OCI-LY3 (cell line): Measurements from ENCODE around the gene SERINC2.

Source experiments
- CTCF ChIP-seq: fragments of 200-600, 300-600 bp; sonication (generic); IDR thresholded peaks from 2 replicates; pipeline ENCODE4 v1.5.1; 2014; ENCODE audit warnings: antibody characterized with exemption, low read length, low read depth
- EZH2phosphoT487 ChIP-seq: fragments of 200-600 bp; shearing (Covaris generic); IDR thresholded peaks from 2 replicates; pipeline ENCODE4 v1.6.1; 2018; ENCODE audit warnings: antibody characterized with exemption, mixed run types, low read depth

GRCh38 chr1:31482482-31483011, 69.5 kb downstream of the SERINC2 start:
- TF ChIP-seq CTCF = no peak
- TF ChIP-seq EZH2phosphoT487 = no peak
